ENCODE data around the gene TPGS2. TPM values are rescaled to one million over a fixed set of nuclear protein-coding genes. Genes with fewer than 3 reads are reported as not detected.
A peak's percentile ranks its signal among the peaks of the same experiment; 100 is the strongest.

Gene TPGS2
- total and polyA plus RNA-seq, 8 donors, result 58.3 to 200 (median 155) TPM

DNA sequence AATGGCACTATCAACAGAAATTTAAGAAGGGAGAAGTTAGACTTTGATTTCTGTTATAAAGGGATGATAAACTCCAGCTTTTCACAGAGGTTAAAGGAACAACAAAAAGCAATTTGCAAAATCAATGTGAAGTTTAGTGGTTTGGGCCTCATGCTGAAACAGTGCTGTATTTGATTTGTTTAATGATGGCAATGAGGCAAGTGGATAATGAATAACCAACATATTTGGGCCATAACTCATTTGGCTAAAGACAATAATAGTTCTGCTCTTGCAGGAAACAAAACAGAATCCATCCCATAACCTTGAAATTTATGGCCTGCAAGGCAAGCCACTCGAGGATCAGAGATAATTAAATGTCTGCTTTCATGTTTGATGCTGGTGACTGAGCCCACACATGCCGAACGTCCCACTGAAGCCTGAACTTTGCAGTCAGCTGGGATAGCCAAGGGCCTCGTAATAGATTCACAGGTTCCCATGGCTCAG, 56.5 kb downstream of the TPGS2 start:
- no peak for TF ChIP-seq CTCF (IDR thresholded peaks at IDR 0.05)
- Histone ChIP-seq H3K27ac (no peak overlapping the region), H3K27me3 (peaks cover 0 to 5% of the 10 kb centered on the region in 2 donors), H3K4me3 (no peak overlapping the region), H3K36me3 (no peaks in the 10 kb centered on the region), H3K9me3 (no peaks in the 10 kb centered on the region), H3K4me1 (no peaks in the 10 kb centered on the region)
- intact Hi-C loops (cut with DNase I), result no loop called here
- no peak for ATAC-seq
- DNase-seq, result no peak

DNA sequence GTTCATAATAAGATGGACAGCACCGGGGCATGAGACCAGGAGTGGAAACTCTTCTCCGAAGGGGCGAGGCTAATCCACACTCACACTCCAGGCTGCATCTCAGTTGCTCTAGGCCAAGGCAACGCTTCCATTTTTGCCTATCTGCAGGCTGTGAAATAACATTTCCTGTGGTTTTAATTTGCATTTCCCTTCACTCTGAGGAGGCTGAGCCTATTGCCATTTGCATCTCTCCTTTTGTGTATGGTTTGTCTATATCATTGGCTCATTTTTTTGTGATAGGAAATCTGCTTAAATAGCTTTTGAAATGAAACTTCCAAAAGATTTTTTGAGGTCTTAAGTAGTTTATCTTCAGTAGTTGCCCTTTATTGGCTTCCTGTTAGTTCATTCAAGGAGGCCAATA, 57.6 kb downstream of the TPGS2 start:
- Histone ChIP-seq H3K4me3 (no peak overlapping the region), H3K27me3 (peaks cover 0 to 5% of the 10 kb centered on the region in 2 donors), H3K36me3 (no peaks in the 10 kb centered on the region), H3K4me1 (no peaks in the 10 kb centered on the region), H3K9me3 (no peaks in the 10 kb centered on the region), H3K27ac (no peak overlapping the region)
- DNase-seq (no peak), ATAC-seq (no peak)
- TF ChIP-seq CTCF (IDR thresholded peaks at IDR 0.05), result no peak
- intact Hi-C loops (cut with DNase I), result no loop called here

GRCh38 chr18:36770315-36770946, 58.4 kb downstream of the TPGS2 start:
- TF ChIP-seq CTCF (IDR thresholded peaks at IDR 0.05), result no peak
- Histone ChIP-seq H3K27ac (no peak overlapping the region), H3K36me3 (no peaks in the 10 kb centered on the region), H3K9me3 (no peaks in the 10 kb centered on the region), H3K27me3 (peaks cover 0 to 5% of the 10 kb centered on the region in 2 donors), H3K4me3 (no peak overlapping the region), H3K4me1 (no peaks in the 10 kb centered on the region)
- ATAC-seq (peak; percentile 83), DNase-seq (no peak)
- intact Hi-C loops (cut with DNase I), result no loop called here

GRCh38 chr18:36769611-36770314, 59.0 kb downstream of the TPGS2 start:
- ATAC-seq, result peak; percentile 82
- no peaks in the 10 kb centered on the region for H3K36me3 ChIP-seq
- TF ChIP-seq CTCF (IDR thresholded peaks at IDR 0.05), result peak; percentile 20 to 27
- peaks cover 0 to 5% of the 10 kb centered on the region in 2 donors for H3K27me3 ChIP-seq
- no peak overlapping the region for H3K4me3 ChIP-seq
- DNase-seq, result no peak
- intact Hi-C loops (cut with DNase I), result no loop called here
- no peaks in the 10 kb centered on the region for H3K4me1 ChIP-seq
- no peak overlapping the region for H3K27ac ChIP-seq
- H3K9me3 ChIP-seq, result no peaks in the 10 kb centered on the region

DNA sequence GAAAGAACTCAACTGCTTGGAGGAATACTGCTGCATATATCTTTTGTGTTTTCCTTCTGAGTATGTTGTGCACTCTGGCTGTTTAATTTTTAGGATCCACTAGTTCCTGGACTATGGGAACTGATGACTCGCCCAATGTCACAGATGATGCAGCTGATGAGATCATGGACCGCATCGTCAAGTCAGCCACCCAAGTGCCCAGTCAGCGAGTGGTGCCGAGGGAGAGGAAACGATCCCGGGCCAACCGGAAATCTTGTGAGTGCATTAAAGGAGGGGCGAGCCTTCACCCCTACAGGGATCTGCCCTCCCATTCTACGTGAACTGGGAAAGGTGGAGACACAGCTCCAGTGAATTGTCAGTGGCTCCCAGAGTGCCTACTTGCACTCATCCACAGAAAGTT, 59.6 kb downstream of the TPGS2 start:
- H3K4me3 ChIP-seq, result no peak overlapping the region
- H3K27me3 ChIP-seq, result peaks cover 0 to 5% of the 10 kb centered on the region in 2 donors
- no peak for TF ChIP-seq CTCF (IDR thresholded peaks at IDR 0.05)
- H3K9me3 ChIP-seq, result no peaks in the 10 kb centered on the region
- H3K36me3 ChIP-seq, result no peaks in the 10 kb centered on the region
- DNase-seq (no peak), ATAC-seq (no peak)
- no peak overlapping the region for H3K27ac ChIP-seq
- H3K4me1 ChIP-seq, result no peaks in the 10 kb centered on the region
- intact Hi-C loops (cut with DNase I), result no loop called here

Measured in left lung (tissue), 10 donors.